GM19324 (cell line): ENCODE measurements around the gene RAB28.
A peak's percentile ranks its signal among the peaks of the same experiment; 100 is the strongest.

Experiments used
- ATAC-seq: cut with Tn5 transposase; IDR thresholded peaks from one replicate; pipeline ENCODE4 v1.9.1; 2021; ENCODE audit warnings: mild to moderate bottlenecking, moderate library complexity; ENCODE audit not compliant: unreplicated experiment, low FRiP score

Gene RAB28

DNA sequence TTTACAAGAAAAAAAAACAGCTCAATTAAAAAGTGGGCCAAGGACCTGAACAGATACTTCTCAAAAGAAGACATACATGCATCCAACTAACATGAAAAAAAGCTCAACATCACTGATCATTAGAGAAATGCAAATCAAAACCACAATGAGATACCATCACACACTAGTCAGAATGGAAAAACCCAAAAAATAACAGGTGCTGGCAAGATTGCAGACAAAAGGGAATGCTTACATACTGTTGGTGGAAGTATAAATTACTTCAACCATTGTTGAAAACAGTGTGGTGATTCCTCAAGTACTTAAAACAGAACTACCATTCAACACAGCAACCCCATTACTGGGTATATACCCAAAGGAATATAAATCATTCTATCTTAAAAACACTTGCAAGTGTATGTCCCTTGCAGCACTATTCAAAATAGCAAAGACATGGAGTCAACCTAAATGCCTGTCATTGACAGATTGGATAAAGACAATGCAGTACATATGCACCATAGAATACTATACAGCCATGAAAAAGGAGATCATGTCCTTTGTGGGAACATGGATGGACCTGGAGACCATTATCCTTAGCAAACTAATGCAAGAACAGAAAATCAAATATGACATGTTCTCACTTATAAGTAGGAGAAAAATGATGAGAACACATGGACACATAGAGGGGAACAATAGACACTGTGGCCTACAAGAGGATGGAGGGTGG lies 97.6 kb downstream of the RAB28 start:
- peak; percentile 65 for ATAC-seq

DNA sequence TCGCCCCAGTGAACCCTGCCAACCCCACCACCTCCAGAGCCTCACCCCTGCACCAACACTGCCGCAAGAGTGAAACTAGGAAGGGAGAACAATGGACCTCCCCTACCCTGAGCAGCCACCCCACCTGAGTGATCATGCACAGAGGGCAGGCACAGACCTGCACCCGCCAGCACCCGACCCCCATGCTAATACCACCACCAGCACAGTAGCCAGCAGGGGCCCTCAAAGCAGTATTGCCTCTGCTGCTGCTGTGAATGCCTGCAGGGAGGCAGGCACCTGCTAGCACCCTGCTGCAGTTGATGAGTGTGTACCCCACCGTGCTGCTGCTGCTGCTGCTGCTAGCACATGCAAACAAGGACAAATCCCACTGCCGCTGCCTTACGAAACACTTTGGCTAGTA lies 100.1 kb downstream of the RAB28 start:
- ATAC-seq, result no peak

DNA sequence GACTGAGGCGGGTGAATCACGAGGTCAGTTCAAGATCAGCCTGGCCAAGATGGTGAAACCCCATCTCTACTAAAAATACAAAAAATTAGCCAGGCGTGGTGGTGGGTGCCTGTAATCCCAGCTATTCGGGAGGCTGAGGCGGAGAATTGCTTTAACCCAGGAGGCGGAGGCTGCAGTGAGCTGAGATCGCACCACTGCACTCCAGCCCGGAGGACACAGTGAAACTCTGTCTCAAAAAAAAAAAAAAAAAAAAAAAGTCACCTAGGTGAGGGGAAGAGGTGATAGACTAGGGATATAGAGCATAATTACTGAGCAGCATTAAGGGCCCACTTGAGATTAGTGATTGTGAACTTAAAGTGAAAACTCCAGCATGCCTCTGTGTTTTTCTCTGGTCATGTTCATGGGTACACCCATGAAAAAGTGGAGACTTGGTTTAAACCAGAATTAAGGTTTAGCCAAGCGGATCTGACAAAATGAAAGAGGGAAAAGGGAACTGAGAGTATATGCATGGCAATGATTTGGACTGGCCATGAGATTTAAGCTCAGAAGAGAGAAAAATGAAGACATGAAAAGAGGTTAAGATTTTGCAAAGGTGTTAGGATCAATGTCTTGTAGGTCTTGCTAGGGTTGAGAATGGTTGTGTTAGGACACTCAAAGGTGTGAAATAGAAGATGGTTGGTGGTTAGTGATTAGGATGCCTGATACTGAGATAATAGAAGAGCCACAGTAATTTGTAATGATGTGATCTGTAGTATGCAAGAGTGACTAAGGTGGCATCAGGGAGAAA lies 105.0 kb downstream of the RAB28 start:
- no peak for ATAC-seq

DNA sequence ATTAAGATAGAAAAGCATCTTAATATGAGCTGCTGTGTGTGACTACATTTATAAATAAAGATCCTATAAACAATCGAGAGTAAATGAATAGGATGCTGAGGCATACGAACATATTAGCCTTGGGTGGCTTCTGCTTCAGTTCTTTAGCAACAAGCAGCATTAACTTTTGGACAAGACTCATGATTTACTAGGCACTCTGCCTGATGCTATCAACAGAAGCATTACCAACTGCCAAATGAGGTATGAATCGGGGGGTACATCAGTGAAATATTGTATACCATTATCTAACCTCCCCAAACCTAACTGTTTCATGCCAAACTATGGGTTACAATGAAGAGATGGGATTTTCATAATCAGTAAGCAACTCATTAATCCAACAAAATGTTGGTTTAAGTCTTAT lies 113.1 kb downstream of the RAB28 start:
- ATAC-seq, result no peak

DNA sequence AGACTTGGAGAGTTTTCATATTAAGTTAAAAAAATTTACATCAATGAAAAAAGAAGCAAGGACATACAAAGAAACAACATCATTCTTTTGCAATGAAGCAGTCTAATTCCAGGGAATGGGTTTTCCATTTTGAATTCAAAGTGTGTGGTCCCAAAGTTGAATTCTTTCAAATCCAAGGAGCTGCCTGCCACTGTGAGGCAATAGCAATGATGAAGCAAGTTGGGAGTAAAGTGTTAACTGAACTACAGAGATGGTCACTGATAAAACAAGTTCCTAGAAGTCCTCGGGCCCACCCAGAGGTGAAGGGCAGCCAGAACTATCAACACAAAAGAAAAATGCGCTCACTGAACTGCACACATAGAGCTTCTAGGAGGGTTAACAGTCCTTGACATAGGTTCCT lies 115.9 kb downstream of the RAB28 start:
- ATAC-seq, result no peak

DNA sequence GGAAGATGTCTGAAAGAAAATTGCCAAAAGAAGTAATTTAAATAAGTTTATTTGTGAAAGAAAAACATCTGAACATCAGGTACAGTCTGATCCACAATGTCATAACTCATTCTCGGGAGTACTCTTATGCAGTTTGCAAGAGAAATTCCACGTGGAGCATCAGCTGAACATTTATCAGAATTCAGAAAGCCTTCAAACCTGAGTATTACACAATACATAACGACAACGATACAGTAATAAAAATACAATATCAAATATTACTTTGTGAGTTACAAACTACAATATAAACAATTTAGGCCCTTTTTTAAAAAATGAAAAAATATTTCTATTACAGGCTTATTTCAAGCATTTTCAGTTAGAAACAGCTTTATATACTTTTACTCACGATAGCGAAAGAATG lies 116.4 kb downstream of the RAB28 start:
- ATAC-seq, result no peak

DNA sequence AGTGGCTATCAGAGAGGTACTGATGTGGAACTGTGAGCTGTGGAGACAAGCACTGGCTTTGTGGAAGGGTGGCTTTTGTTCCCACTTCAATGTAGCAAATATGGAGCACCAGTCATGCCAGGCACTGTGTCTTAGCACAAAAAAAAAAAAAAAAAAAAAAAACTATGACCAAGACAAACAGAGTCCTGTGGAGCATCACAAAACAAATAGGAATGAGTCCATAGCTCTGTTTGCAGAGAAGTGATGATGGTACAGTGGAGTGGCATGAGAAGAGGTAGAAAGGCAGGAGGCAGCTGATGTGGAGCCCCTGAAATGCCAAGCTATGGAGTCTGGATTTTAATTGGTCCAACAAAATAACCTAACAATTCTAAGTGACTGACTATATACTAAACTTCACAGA lies 116.9 kb downstream of the RAB28 start:
- no peak for ATAC-seq

DNA sequence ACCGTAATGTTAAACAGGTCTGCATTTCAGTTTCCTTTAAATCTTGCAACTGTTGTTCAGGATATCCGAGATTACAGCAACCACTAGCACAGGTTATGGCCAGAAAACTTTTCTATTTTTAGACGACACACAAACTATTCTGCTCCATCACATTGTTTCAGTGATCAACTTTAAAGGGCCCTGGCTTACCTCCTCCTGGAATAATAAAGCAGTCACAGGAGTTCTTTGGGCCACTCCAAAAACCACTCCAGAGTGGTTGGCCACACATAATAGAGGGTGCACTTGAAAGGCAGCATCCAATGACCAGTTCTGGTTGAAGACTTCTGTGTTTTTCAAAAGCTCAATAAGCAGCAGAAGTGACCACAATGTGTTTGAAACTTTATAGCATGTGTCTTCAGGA lies 118.9 kb downstream of the RAB28 start:
- ATAC-seq, result no peak

DNA sequence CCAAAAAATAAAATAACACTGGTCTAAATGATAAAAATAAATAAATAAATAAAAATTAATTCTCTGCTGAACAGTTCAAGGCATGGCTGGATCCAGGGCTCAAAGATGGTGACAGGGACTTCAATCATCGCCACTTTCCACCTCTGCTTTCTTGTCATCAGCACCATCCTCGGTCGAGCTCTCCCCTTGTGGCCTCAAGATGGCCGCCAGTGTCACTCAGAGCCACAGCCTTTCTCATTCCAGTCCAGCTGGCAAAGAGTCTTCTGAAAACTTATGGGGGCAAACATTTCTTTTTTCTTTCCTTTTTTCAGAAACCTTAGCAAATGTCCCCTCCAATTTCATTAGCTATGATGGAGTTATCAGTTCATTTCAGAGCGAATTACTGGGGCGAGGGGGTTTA lies 119.5 kb downstream of the RAB28 start:
- no peak for ATAC-seq

DNA sequence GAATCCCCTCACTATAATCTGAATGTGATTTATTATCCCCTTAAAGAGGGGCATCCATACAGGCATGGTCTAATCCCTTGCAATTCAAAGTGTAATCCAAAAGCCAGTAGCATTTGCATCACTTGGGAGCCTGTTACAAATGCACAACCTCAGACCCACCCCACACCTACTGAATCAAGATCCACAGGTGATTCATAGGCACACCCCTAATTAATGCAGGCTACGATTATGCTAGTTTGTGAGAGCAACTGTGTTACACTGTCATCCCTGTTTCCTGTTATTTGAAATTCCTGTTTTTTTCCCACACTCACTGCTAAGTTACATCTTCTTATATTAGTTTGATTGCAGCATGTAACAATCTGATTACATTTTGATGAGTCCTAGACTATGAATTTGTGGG lies 120.0 kb downstream of the RAB28 start:
- ATAC-seq, result no peak

DNA sequence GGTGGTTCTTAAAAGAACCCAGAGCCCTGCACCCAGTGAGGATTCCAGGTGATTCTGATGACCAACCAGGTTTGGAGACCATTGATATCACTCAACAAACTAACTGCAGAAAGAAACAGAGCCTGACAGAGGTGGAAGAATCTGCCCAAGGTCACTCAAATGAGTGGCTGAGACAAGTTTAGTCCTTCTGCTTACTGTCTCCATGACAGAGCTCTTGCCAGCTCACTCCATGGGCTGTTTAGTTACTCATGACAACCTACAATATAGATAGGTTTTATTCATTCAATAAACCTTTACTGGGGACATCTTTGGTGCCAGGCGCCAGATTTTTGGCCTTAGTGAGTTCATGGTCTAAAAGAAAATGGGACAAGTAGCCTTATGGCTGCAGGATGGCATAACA lies 124.3 kb downstream of the RAB28 start:
- no peak for ATAC-seq

DNA sequence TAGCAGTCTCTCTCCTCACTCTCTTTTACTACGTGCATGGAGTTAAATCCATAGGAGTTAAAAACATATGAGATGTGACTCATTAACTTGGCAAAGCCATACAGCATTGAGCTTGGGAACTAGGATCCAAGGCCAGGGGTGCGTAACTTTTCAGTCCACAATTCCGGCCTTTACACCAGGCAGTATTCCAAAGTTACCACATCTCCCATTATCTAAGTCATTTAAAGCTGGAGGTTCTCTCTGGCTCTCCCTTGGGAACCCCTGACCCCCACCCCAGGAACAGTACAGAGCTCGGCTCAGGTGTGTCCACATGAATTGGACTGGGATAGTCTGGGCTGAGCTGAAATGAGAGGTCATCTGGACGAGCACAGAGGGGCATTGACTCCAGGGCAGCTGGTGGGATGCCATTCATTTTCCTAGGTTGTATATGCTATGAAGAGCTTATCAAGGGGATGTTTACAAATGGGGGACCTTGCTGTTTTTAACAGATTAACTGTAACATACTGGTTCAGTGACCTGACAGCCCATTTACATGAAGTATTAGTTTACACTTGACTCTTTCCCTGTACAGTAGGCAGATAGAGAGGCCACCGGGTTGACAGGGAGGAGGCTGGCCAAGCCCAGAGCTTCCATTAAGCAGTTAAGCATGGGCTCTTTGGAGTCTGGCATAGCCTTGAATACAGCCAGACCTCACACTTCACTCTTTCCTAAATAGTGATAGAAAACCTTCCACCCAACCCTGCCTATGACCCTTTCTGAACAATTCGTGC lies 128.8 kb downstream of the RAB28 start:
- ATAC-seq, result no peak

DNA sequence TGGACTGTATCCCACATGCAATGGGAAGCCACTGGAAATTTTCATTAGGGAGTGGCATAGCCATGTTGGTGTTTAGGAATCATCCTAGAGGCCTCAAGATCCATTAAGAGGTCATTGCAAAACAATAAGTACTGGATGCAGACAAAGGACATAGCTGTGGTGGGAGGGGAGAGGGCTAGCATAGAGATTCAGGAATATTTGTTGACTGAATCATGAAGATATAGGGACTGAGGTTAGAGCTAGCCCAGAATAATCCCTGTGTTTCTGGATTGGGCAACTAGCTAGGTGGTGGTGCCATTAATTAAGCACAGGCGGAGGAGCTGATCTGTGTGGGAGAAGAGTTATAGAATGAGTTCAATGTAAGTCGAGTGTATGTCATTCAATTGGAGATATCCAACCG lies 135.0 kb downstream of the RAB28 start:
- ATAC-seq, result no peak

DNA sequence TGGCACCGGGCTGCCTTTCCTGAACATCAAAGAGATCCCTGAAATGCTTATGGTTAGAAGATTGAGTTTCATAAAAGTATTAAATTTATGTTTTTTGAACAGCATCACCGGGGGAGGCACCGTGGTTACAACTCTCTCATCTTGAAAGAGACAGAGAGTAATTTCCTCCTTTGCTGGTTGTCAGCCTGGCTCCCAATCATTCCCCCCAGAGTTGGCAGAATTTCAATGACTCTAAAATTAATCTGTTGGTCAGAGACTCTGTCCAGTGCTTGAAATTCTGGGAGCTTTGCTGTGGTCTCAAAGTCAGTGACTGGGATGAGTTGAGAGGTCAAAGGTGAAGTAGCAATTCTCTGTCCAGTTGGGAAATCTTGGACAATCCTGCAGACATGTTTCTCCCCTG lies 135.9 kb downstream of the RAB28 start:
- ATAC-seq, result no peak

DNA sequence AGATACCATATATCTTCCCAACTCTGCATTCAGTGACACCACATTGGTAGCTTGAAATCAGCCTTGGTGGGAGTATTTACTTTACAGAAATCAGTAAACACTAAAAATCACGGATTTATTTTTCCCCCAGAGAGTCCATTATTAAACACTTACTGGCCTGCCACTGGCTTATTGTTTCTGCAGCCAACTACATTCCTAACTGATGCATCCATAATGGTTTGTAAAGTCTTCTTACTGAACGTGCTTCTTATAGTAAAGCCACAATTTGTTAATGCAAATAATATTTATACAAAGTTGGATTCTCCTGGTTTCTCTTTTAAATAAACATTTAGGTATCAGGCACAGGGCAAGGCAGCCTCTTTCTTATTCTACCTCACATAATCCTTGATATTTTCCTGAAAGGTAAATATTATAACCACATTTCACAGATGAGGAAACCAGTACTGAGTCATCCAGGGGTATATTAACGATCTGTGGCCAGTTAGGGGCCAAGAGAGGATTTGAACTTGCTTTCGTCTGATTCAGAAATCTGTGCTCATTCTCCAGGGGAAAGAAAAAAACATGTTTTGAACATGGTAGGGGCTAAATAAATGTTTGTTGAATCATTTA lies 136.5 kb downstream of the RAB28 start:
- ATAC-seq, result no peak

DNA sequence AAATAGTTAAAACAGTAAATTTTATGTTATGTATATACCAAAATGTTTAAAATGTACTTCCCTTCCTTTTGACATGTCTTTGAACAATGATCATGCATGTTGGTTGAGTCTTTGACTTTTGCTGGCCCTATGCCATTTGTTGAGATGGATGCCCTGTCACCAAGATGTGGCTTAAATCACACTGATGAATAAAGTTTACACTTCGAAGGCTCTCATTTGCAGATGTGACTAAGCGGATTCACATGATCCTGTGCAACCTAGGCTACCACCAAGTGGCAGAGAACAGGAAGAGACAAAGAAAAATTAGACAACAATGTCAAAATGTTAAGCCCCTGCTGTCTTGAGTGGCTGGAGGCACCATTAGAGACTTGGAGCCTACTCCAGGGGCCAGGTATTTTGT lies 139.9 kb downstream of the RAB28 start:
- no peak for ATAC-seq

DNA sequence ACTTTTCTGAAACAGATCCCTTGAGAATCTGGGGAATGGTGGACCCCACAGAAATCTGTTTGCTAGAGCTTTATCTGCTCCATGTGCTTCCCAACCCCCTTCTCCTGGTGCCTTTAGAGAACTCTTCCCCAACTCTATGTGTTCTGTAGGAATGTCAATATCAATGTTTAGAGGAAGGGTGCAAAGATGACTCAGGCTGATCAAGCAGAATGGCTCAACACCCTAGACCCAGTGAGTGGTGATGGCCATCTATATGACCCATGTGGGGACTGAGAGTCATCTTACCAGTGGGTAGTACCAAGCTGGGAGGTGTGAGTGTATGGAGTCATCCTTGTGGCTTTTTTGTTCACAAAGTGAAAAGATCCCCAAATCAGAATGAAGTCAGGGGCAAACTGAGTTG lies 143.5 kb downstream of the RAB28 start:
- ATAC-seq, result no peak

DNA sequence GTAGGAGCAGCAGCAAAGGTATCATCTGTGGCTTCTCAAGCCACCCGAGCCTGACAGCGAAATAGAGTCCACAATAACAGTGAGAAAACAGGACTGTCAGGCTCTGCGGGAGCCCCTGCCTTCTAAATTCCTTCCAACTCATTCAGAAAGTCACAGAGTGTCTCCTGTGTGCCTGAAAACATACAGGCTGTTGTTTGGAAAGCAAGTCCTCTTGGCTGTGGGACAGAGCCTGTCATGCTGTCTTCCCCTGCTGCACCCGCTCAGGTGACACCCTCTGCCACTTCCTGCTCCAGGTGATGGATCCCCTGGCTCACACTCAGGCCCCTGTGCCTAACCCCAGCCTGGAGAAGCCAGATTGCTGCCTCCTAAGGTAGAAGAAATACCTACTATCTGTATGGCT lies 152.3 kb downstream of the RAB28 start:
- ATAC-seq, result no peak

DNA sequence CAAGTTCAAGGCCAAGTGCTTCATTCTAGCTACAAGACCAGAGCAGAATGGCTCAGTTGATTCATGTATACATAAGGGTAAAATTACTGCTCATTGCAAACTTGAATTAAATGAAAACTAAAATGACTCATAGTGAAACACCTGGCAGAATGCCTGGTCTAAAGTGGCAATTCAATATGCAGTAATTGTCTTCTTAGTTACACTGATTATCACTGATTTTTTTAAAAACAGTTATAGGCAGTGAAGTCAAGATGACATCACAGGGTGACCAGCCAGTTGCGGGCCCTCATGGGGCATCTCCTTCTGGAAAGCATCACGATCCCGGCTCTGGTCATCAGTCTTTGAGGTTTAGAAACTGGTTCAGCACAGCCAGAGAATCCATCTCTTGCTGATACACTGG lies 154.2 kb downstream of the RAB28 start:
- ATAC-seq, result no peak

DNA sequence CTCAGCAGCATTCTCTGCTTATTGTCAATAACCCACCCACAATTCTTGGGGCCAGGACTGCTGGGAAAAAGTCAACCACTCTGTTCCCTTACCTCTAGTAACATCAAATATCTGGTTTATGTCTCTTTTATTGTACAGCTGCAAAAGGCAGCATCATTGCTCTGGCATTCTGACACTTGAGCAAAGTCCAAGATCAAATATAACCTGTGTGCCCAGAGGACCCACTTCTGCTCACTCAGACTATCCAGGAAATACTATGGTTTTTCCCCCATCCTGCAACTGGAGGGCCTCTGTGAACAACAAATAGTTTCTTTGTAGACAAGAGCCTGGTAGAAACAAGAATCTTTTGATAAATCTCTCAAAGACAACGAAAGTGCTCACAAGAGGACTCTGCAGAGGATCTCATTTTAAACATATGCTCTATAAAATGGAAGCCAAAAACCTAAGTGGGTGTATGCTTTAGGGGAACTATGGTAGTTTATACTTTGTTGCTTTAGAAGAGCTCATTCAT lies 154.7 kb downstream of the RAB28 start:
- ATAC-seq, result no peak

DNA sequence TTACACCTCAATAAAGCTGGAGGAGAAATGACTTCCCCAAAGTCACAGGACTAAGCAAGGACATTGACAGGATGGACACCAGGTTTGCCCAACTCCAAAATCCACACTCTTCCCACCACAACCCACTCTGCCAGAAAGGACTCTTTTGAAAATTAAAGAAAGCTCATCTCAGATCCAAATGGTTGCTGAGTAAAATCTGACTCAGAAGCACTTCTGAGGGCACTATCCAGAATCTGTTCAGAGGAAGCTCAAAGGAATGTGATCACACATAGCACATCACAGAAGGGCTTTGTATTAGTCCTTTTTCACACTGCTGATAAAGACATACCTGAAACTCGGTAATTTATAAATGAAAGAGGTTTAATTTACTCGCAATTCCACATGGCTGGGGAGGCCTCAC lies 155.5 kb downstream of the RAB28 start:
- ATAC-seq, result no peak
